Measurements from ENCODE around the gene PHRF1. TPM values are rescaled to one million over a fixed set of nuclear protein-coding genes. Genes with fewer than 3 reads are reported as not detected.

PHRF1 gene
- total and polyA plus RNA-seq, 9 of the 15 experiments (the other 6 are each of a cell fraction or from before 2014, with no cell fraction given) = 0.07 to 37.2 (median 7.7) TPM

DNA sequence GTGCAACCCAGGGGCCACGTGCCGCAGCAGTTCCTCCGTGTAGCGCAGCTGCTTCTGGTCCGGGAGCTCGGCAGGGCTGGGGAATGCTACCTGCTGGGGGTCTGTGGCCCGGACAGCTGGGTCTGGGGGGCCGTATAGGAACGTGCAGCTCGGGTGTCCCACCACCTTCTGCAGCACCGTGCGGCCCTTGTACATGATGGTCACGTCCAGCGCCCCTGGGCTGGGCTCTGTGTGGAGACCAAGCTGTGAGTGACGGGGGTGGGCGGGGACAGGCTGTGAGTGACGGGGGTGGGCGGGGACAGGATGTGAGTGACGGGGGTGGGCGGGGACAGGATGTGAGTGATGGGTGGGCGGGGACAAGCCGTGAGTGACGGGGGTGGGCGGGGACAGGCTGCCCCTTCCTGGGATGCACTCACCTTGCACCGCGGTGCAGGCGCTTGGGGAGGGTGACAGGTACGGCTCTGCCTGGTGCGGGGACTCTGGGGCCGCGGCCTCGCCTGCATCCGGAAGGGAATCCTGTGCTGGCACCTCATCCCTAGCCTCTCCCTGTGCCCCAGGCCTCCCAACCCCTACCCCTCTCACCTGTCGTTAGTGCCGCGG is 37.2 kb downstream of the PHRF1 start:
- BruUV-seq (replicated peaks) = no TSS peak
- intact Hi-C loops (cut with micrococcal nuclease) = loop anchor here (10.0 kb wide), 1 partner anchor 59 kb away; no protein-coding TSS in a partner anchor
- Histone ChIP-seq H2AFZ (ENCODE audit: low read depth, low read length) (no peak overlapping the region), H3K27ac (ENCODE audit: extremely low read depth, low read depth, low read length) (peak overlapping the region; percentile 56; the same call in 1 of the 3 replicates), H3K9me3 (replicated peaks; ENCODE audit: control insufficient read depth, insufficient read depth, low read depth, low read length) (no peaks in the 10 kb centered on the region), H4K20me1 (replicated peaks; ENCODE audit: control insufficient read depth, insufficient read depth, low read length) (peaks cover 13% of the 10 kb centered on the region), H3K4me2 (ENCODE audit: insufficient read depth, low read length) (no peak overlapping the region), H3K36me3 (ENCODE audit: control insufficient read depth, insufficient read depth, low read length) (peaks cover 83% of the 10 kb centered on the region; the same call in 2 of the 3 replicates), H3K27me3 (ENCODE audit: control insufficient read depth in 2 of 2, insufficient read depth in 2 of 2, low read length in 2 of 2) (no peaks in the 10 kb centered on the region), H3K9ac (ENCODE audit: insufficient read depth in 1 of 2, low read depth in 2 of 2, low read length in 2 of 2) (peak overlapping the region in 1 of 2 experiments; percentile 75; a peak in 1 of 4 replicates), H3K9me1 (ENCODE audit: control insufficient read depth, insufficient read depth, low read length) (peaks cover 6% of the 10 kb centered on the region), H3K79me2 (ENCODE audit: control insufficient read depth, insufficient read depth, low read length) (peaks cover 9% of the 10 kb centered on the region; the same call in 1 of the 3 replicates), H3K4me1 (replicated peaks in 1 of 2; ENCODE audit: control insufficient read depth in 2 of 2, insufficient read depth in 2 of 2, low read length in 2 of 2) (peaks cover 8 to 76% of the 10 kb centered on the region in 2 experiments), H3K4me3 (no peak overlapping the region)
- in situ Hi-C loops (cut with MboI) = no loop called here
- WGBS (ENCODE audit: insufficient coverage, low coverage, missing lambda C conversion rate) = 27% methylated on average over 14 of the region's 36 CpGs
- peak; percentile 85 to 93 (median 90) for DNase-seq (ENCODE audit: extremely low read depth in 1 of 4, low spot score in 3 of 4)
- no peak for FAIRE-seq
- ATAC-seq = peak; percentile 73
- CTCF ChIA-PET (ENCODE audit: low intra/inter-chr PET ratio) = no interaction called here
- POLR2A ChIA-PET = interaction anchor here (0.5 to 1.6 kb wide), 4 partner anchors 10 to 135 kb away, joined by 3 to 5 read pairs (median 4); no protein-coding TSS in a partner anchor
- TF ChIP-seq, protein P1, sequence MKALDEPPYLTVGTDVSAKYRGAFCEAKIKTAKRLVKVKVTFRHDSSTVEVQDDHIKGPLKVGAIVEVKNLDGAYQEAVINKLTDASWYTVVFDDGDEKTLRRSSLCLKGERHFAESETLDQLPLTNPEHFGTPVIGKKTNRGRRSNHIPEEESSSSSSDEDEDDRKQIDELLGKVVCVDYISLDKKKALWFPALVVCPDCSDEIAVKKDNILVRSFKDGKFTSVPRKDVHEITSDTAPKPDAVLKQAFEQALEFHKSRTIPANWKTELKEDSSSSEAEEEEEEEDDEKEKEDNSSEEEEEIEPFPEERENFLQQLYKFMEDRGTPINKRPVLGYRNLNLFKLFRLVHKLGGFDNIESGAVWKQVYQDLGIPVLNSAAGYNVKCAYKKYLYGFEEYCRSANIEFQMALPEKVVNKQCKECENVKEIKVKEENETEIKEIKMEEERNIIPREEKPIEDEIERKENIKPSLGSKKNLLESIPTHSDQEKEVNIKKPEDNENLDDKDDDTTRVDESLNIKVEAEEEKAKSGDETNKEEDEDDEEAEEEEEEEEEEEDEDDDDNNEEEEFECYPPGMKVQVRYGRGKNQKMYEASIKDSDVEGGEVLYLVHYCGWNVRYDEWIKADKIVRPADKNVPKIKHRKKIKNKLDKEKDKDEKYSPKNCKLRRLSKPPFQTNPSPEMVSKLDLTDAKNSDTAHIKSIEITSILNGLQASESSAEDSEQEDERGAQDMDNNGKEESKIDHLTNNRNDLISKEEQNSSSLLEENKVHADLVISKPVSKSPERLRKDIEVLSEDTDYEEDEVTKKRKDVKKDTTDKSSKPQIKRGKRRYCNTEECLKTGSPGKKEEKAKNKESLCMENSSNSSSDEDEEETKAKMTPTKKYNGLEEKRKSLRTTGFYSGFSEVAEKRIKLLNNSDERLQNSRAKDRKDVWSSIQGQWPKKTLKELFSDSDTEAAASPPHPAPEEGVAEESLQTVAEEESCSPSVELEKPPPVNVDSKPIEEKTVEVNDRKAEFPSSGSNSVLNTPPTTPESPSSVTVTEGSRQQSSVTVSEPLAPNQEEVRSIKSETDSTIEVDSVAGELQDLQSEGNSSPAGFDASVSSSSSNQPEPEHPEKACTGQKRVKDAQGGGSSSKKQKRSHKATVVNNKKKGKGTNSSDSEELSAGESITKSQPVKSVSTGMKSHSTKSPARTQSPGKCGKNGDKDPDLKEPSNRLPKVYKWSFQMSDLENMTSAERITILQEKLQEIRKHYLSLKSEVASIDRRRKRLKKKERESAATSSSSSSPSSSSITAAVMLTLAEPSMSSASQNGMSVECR (CRISPR knock-in tag; IDR thresholded peaks at IDR 0.05) = peak; percentile 25; the same call in 1 of the 2 replicates
- TF ChIP-seq ZBTB17 (CRISPR knock-in tag; IDR thresholded peaks at IDR 0.05) = no peak
- TF ChIP-seq, protein P2, sequence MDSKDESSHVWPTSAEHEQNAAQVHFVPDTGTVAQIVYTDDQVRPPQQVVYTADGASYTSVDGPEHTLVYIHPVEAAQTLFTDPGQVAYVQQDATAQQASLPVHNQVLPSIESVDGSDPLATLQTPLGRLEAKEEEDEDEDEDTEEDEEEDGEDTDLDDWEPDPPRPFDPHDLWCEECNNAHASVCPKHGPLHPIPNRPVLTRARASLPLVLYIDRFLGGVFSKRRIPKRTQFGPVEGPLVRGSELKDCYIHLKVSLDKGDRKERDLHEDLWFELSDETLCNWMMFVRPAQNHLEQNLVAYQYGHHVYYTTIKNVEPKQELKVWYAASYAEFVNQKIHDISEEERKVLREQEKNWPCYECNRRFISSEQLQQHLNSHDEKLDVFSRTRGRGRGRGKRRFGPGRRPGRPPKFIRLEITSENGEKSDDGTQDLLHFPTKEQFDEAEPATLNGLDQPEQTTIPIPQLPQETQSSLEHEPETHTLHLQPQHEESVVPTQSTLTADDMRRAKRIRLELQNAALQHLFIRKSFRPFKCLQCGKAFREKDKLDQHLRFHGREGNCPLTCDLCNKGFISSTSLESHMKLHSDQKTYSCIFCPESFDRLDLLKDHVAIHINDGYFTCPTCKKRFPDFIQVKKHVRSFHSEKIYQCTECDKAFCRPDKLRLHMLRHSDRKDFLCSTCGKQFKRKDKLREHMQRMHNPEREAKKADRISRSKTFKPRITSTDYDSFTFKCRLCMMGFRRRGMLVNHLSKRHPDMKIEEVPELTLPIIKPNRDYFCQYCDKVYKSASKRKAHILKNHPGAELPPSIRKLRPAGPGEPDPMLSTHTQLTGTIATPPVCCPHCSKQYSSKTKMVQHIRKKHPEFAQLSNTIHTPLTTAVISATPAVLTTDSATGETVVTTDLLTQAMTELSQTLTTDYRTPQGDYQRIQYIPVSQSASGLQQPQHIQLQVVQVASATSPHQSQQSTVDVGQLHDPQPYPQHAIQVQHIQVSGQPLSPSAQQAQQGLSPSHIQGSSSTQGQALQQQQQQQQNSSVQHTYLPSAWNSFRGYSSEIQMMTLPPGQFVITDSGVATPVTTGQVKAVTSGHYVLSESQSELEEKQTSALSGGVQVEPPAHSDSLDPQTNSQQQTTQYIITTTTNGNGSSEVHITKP (IDR thresholded peaks at IDR 0.05; ENCODE audit: partially characterized antibody) = peak; percentile 55
- no peak for TF ChIP-seq ZNF668 (CRISPR knock-in tag; IDR thresholded peaks at IDR 0.05)
- no peak for TF ChIP-seq SMARCC2 (IDR thresholded peaks at IDR 0.05; ENCODE audit: low read depth)
- TF ChIP-seq HNRNPLL (IDR thresholded peaks at IDR 0.05; ENCODE audit: low read depth, low read length, poor library complexity, severe bottlenecking) = no peak
- TF ChIP-seq RBFOX2 (IDR thresholded peaks at IDR 0.05; ENCODE audit: low read depth, low read length) = peak; percentile 29; the same call in 1 of the 2 replicates
- no peak for TF ChIP-seq BHLHE40 (IDR thresholded peaks at IDR 0.05; ENCODE audit: low read length)
- no peak for TF ChIP-seq L3MBTL2 (IDR thresholded peaks at IDR 0.05)
- TF ChIP-seq PTRF (tag; IDR thresholded peaks at IDR 0.05) = no peak
- TF ChIP-seq ZNF239 (CRISPR knock-in tag; IDR thresholded peaks at IDR 0.05) = no peak
- TF ChIP-seq POLR2AphosphoS5 (IDR thresholded peaks at IDR 0.05; ENCODE audit: control insufficient read depth, insufficient read depth, low read depth, low read length) = peak; percentile 14; the same call in 1 of the 2 replicates

Measured in K562 (cell line).